ENCODE data around the gene MINDY4.

- no peak for TF ChIP-seq POLR2A (IDR thresholded peaks at IDR 0.05; ENCODE audit: low read depth, low read length)
- no peak for TF ChIP-seq USF2 (IDR thresholded peaks at IDR 0.05; ENCODE audit: low read depth, low read length)
- no peak for TF ChIP-seq CTCF (conservative IDR thresholded peaks at IDR 0.05; ENCODE audit: low read depth, low read length)
- no peak for TF ChIP-seq CEBPB (IDR thresholded peaks at IDR 0.05; ENCODE audit: low read depth, low read length)
- TF ChIP-seq RFX5 (IDR thresholded peaks at IDR 0.05; ENCODE audit: low read depth, low read length): no peak
Observed at GRCh38 chr7:30850426-30850825, 79.2 kb downstream of the MINDY4 start.

All from IMR-90 (cell line).